ENCODE measurements around the gene TAS2R10.

TAS2R10 gene

GRCh38 chr12:10779103-10779502 lies 47.1 kb downstream of the TAS2R10 start:
- no peak for DNase-seq (ENCODE audit: low read depth)
